ENCODE data around the gene DPYD.

GRCh38 chr1:97163591-97164275 is 757.1 kb downstream of the DPYD start:
- TF ChIP-seq CTCF (IDR thresholded peaks at IDR 0.05) (no peak), POLR2A (IDR thresholded peaks at IDR 0.05) (no peak)

Measured in uterus (tissue), 2 donors.